DND-41 (cell line): ENCODE measurements around the gene HCRTR1.
A peak's percentile ranks its signal among the peaks of the same experiment; 100 is the strongest.

Source experiments
- EZH2 ChIP-seq: IDR thresholded peaks from 3 replicates; pipeline ENCODE4 v1.6.1; 2012; ENCODE audit warnings: borderline replicate concordance, low read depth, mild to moderate bottlenecking, moderate library complexity, low read length, inconsistent platforms; ENCODE audit not compliant: severe bottlenecking
- TF ChIP-seq, protein P1 (sequence below): IDR thresholded peaks from 2 replicates; pipeline ENCODE4 v1.5.1; 2012; ENCODE audit warnings: borderline replicate concordance, low read length, moderate library complexity, mild to moderate bottlenecking; ENCODE audit not compliant: poor library complexity, severe bottlenecking; ENCODE audit errors: extremely low read depth

DNA sequence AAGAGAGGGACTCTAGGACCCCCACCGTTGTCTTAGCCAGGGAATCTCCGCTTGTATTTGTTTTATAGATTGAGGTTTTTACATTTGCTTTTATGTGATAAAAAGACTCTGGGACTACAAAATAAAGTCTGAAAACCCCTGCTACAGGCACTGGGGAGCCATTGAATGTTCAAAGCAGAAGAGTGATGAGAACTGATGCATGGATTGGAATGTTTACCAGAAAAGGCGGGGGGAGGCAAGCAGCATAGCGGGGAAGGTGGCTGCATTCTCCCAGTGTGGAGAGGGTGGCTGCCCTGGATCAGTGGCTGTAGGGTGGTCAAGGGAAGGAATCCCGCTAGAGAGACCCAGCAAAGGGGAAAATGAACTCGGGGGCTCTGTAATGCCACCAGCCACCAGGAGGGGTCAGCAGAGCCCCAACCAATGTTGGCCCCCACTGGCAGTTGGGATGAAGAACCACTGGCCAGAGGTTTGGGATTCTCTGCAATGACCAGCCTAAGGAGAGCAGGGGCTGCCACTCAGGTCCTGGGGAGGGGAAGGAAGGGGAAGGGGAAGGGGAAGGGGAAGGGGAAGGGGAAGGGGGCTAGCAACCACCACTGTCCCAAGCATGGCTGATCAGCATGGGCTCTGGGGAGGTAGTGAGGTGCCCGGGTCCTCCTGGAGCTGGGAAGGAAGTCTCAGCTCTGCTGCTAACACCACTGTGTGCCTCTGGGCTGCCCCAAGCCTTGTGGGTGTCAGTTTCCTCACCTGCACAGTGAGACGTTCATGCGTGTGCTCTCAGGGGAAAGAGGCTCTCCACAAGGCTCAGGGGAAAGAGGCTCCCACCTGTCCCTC lies 46.3 kb downstream of the HCRTR1 start:
- TF ChIP-seq, protein P1, sequence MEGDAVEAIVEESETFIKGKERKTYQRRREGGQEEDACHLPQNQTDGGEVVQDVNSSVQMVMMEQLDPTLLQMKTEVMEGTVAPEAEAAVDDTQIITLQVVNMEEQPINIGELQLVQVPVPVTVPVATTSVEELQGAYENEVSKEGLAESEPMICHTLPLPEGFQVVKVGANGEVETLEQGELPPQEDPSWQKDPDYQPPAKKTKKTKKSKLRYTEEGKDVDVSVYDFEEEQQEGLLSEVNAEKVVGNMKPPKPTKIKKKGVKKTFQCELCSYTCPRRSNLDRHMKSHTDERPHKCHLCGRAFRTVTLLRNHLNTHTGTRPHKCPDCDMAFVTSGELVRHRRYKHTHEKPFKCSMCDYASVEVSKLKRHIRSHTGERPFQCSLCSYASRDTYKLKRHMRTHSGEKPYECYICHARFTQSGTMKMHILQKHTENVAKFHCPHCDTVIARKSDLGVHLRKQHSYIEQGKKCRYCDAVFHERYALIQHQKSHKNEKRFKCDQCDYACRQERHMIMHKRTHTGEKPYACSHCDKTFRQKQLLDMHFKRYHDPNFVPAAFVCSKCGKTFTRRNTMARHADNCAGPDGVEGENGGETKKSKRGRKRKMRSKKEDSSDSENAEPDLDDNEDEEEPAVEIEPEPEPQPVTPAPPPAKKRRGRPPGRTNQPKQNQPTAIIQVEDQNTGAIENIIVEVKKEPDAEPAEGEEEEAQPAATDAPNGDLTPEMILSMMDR, result peak; percentile 97
- no peak for TF ChIP-seq EZH2
